Stimulated activated naive CD8-positive, alpha-beta T cell treated with anti-CD3 and anti-CD28 coated beads, Interleukin-15, Interleukin-2, amounts not matched to agents 100 ng/mL and 50 ng/mL, for 24 hours (primary cell): Measurements from ENCODE around the gene GATA6.
"Not testable (repeated sequence)": the region's sequence is repeated elsewhere in the genome, so short reads cannot be mapped to it uniquely, and the experiment has no call there.

ENCODE experiments used
- H3K27ac Mint-ChIP-seq: one replicate; pipeline ENCODE4 v1.8.0; 2021; ENCODE audit warnings: mild to moderate bottlenecking, mixed read lengths
- H3K27me3 Mint-ChIP-seq: one replicate; pipeline ENCODE4 v1.8.0; 2021; ENCODE audit warnings: mixed read lengths
- H3K36me3 Mint-ChIP-seq: one replicate; pipeline ENCODE4 v1.8.0; 2021; ENCODE audit warnings: low read depth, mixed read lengths
- H3K4me1 Mint-ChIP-seq: one replicate; pipeline ENCODE4 v1.8.0; 2021; ENCODE audit warnings: low read depth, mixed read lengths
- H3K4me3 Mint-ChIP-seq: one replicate; pipeline ENCODE4 v1.8.0; 2021; ENCODE audit warnings: mild to moderate bottlenecking, mixed read lengths
- H3K9me3 Mint-ChIP-seq: one replicate; pipeline ENCODE4 v1.8.0; 2021; ENCODE audit warnings: mixed read lengths

The GATA6 gene

GRCh38 chr18:22185273-22185672 is 15.9 kb downstream of the GATA6 start:
- H3K9me3 Mint-ChIP-seq = no peaks in the 10 kb centered on the region
- H3K4me3 Mint-ChIP-seq = no peak overlapping the region
- H3K4me1 Mint-ChIP-seq = no peaks in the 10 kb centered on the region
- peaks cover 7% of the 10 kb centered on the region for H3K27me3 Mint-ChIP-seq
- no peaks in the 10 kb centered on the region for H3K36me3 Mint-ChIP-seq
- no peak overlapping the region for H3K27ac Mint-ChIP-seq

GRCh38 chr18:22185771-22186386 is 16.5 kb downstream of the GATA6 start:
- no peaks in the 10 kb centered on the region for H3K4me1 Mint-ChIP-seq
- no peak overlapping the region for H3K4me3 Mint-ChIP-seq
- H3K36me3 Mint-ChIP-seq = no peaks in the 10 kb centered on the region
- no peak overlapping the region for H3K27ac Mint-ChIP-seq
- peaks cover 12% of the 10 kb centered on the region for H3K27me3 Mint-ChIP-seq
- no peaks in the 10 kb centered on the region for H3K9me3 Mint-ChIP-seq

GRCh38 chr18:22186484-22186971 is 17.1 kb downstream of the GATA6 start:
- Mint-ChIP-seq H3K27me3 (peaks cover 12% of the 10 kb centered on the region), H3K9me3 (no peaks in the 10 kb centered on the region), H3K27ac (no peak overlapping the region), H3K36me3 (no peaks in the 10 kb centered on the region), H3K4me3 (no peak overlapping the region), H3K4me1 (no peaks in the 10 kb centered on the region)

GRCh38 chr18:22188559-22189267 is 19.3 kb downstream of the GATA6 start:
- H3K36me3 Mint-ChIP-seq = no peaks in the 10 kb centered on the region
- peaks cover 19% of the 10 kb centered on the region for H3K27me3 Mint-ChIP-seq
- H3K4me3 Mint-ChIP-seq = no peak overlapping the region
- H3K4me1 Mint-ChIP-seq = no peaks in the 10 kb centered on the region
- H3K27ac Mint-ChIP-seq = no peak overlapping the region
- no peaks in the 10 kb centered on the region for H3K9me3 Mint-ChIP-seq

GRCh38 chr18:22189449-22190166 is 20.2 kb downstream of the GATA6 start:
- no peaks in the 10 kb centered on the region for H3K36me3 Mint-ChIP-seq
- no peak overlapping the region for H3K27ac Mint-ChIP-seq
- H3K4me1 Mint-ChIP-seq = no peaks in the 10 kb centered on the region
- no peak overlapping the region for H3K4me3 Mint-ChIP-seq
- H3K9me3 Mint-ChIP-seq = no peaks in the 10 kb centered on the region
- peaks cover 27% of the 10 kb centered on the region for H3K27me3 Mint-ChIP-seq

GRCh38 chr18:22191346-22191695 is 21.9 kb downstream of the GATA6 start:
- Mint-ChIP-seq H3K4me1 (no peaks in the 10 kb centered on the region), H3K9me3 (no peaks in the 10 kb centered on the region), H3K27me3 (peaks cover 27% of the 10 kb centered on the region)

GRCh38 chr18:22191923-22192322 is 22.5 kb downstream of the GATA6 start:
- no peaks in the 10 kb centered on the region for H3K36me3 Mint-ChIP-seq
- peaks cover 27% of the 10 kb centered on the region for H3K27me3 Mint-ChIP-seq
- no peak overlapping the region for H3K4me3 Mint-ChIP-seq
- H3K9me3 Mint-ChIP-seq = no peaks in the 10 kb centered on the region
- no peaks in the 10 kb centered on the region for H3K4me1 Mint-ChIP-seq
- H3K27ac Mint-ChIP-seq = no peak overlapping the region

More at GRCh38 chr18:22191346-22191695, 21.9 kb downstream of the GATA6 start:
- H3K27ac Mint-ChIP-seq = no peak overlapping the region
- no peak overlapping the region for H3K4me3 Mint-ChIP-seq
- no peaks in the 10 kb centered on the region for H3K36me3 Mint-ChIP-seq

- H3K36me3 Mint-ChIP-seq = no peaks in the 10 kb centered on the region
- H3K4me1 Mint-ChIP-seq = no peaks in the 10 kb centered on the region
- no peak overlapping the region for H3K4me3 Mint-ChIP-seq
- no peak overlapping the region for H3K27ac Mint-ChIP-seq
- H3K27me3 Mint-ChIP-seq = peaks cover 22% of the 10 kb centered on the region
- H3K9me3 Mint-ChIP-seq = no peaks in the 10 kb centered on the region
Observed at GRCh38 chr18:22193466-22193865, 24.1 kb downstream of the GATA6 start.

- no peaks in the 10 kb centered on the region for H3K36me3 Mint-ChIP-seq
- no peaks in the 10 kb centered on the region for H3K4me1 Mint-ChIP-seq
- H3K4me3 Mint-ChIP-seq = no peak overlapping the region
- no peak overlapping the region for H3K27ac Mint-ChIP-seq
- no peaks in the 10 kb centered on the region for H3K9me3 Mint-ChIP-seq
- peaks cover 25% of the 10 kb centered on the region for H3K27me3 Mint-ChIP-seq
Observed at GRCh38 chr18:22194151-22194598, 24.8 kb downstream of the GATA6 start.

GRCh38 chr18:22195052-22195451 is 25.7 kb downstream of the GATA6 start:
- no peaks in the 10 kb centered on the region for H3K9me3 Mint-ChIP-seq
- H3K27ac Mint-ChIP-seq = no peak overlapping the region
- H3K27me3 Mint-ChIP-seq = peaks cover 25% of the 10 kb centered on the region
- H3K36me3 Mint-ChIP-seq = no peaks in the 10 kb centered on the region
- H3K4me1 Mint-ChIP-seq = no peaks in the 10 kb centered on the region
- H3K4me3 Mint-ChIP-seq = no peak overlapping the region

- not testable (repeated sequence) for H3K27ac Mint-ChIP-seq, H3K4me3 Mint-ChIP-seq, H3K9me3 Mint-ChIP-seq, H3K36me3 Mint-ChIP-seq, H3K4me1 Mint-ChIP-seq
- H3K27me3 Mint-ChIP-seq = peaks cover 18% of the 10 kb centered on the region
Observed at GRCh38 chr18:22196943-22197342, 27.6 kb downstream of the GATA6 start.

GRCh38 chr18:22197668-22198067 is 28.3 kb downstream of the GATA6 start:
- Mint-ChIP-seq H3K27me3 (peaks cover 16% of the 10 kb centered on the region), H3K4me1 (no peaks in the 10 kb centered on the region), H3K27ac (no peak overlapping the region), H3K4me3 (no peak overlapping the region), H3K36me3 (no peaks in the 10 kb centered on the region), H3K9me3 (no peaks in the 10 kb centered on the region)

- Mint-ChIP-seq H3K27me3 (peaks cover 11% of the 10 kb centered on the region), H3K4me1 (no peaks in the 10 kb centered on the region), H3K36me3 (no peaks in the 10 kb centered on the region), H3K27ac (no peak overlapping the region), H3K9me3 (no peaks in the 10 kb centered on the region), H3K4me3 (no peak overlapping the region)
Observed at GRCh38 chr18:22198163-22198562, 28.8 kb downstream of the GATA6 start.

GRCh38 chr18:22199005-22199404 is 29.6 kb downstream of the GATA6 start:
- Mint-ChIP-seq H3K27ac (no peak overlapping the region), H3K4me1 (no peaks in the 10 kb centered on the region), H3K36me3 (no peaks in the 10 kb centered on the region), H3K4me3 (no peak overlapping the region), H3K27me3 (peaks cover 8% of the 10 kb centered on the region), H3K9me3 (no peaks in the 10 kb centered on the region)

- Mint-ChIP-seq H3K27ac (no peak overlapping the region), H3K27me3 (peaks cover 3% of the 10 kb centered on the region), H3K4me3 (no peak overlapping the region), H3K4me1 (no peaks in the 10 kb centered on the region), H3K36me3 (no peaks in the 10 kb centered on the region), H3K9me3 (no peaks in the 10 kb centered on the region)
Observed at GRCh38 chr18:22200611-22201225, 31.3 kb downstream of the GATA6 start.
